ENCODE measurements around the gene ELMO1.

- TF ChIP-seq, protein P1, sequence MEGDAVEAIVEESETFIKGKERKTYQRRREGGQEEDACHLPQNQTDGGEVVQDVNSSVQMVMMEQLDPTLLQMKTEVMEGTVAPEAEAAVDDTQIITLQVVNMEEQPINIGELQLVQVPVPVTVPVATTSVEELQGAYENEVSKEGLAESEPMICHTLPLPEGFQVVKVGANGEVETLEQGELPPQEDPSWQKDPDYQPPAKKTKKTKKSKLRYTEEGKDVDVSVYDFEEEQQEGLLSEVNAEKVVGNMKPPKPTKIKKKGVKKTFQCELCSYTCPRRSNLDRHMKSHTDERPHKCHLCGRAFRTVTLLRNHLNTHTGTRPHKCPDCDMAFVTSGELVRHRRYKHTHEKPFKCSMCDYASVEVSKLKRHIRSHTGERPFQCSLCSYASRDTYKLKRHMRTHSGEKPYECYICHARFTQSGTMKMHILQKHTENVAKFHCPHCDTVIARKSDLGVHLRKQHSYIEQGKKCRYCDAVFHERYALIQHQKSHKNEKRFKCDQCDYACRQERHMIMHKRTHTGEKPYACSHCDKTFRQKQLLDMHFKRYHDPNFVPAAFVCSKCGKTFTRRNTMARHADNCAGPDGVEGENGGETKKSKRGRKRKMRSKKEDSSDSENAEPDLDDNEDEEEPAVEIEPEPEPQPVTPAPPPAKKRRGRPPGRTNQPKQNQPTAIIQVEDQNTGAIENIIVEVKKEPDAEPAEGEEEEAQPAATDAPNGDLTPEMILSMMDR (conservative IDR thresholded peaks at IDR 0.05; ENCODE audit: low read depth, low read length), result no peak
- no peak for TF ChIP-seq EZH2 (IDR thresholded peaks at IDR 0.05; ENCODE audit: borderline replicate concordance, low read depth, low read length, poor library complexity, severe bottlenecking)
These were observed 350.7 kb downstream of the ELMO1 start for GRCh38 chr7:37097983-37098382.

Data from A673 (cell line).